NCI-H226 (cell line): ENCODE measurements around the gene TIMP2.
"Not testable (repeated sequence)": the region's sequence is repeated elsewhere in the genome, so short reads cannot be mapped to it uniquely, and the experiment has no call there.

Source experiments
- DNase-seq: peaks from one replicate; pipeline ENCODE4 v3.0.0-alpha.2; 2015

Gene TIMP2, protein sequence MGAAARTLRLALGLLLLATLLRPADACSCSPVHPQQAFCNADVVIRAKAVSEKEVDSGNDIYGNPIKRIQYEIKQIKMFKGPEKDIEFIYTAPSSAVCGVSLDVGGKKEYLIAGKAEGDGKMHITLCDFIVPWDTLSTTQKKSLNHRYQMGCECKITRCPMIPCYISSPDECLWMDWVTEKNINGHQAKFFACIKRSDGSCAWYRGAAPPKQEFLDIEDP

DNA sequence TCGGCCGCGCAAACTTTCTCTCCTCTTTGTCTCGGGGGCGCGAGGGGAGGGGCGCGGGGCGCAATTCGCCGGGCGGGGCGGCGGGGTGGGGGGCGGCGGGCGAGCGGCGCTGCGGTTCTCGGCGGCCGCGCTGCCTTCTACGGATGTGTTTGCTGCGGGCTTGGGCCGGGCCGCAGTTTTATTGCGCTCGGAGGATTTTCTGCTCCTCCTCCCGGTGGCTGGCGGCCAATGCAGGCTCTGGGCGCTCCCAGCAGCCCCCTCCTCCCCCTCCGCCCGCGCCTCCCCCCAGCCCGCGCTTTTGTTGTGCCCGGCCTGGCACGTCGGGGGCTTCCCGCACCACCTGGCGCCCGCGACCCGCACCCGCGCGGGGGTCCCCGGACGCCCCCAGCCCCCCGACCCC is at the start of gene TIMP2:
Gene TIMP2 (minus strand): TSS at position 154 of the 400 bp plus-strand sequence. CDS start 299 bp downstream, outside the sequence.
- DNase-seq, result peak; percentile 71

DNA sequence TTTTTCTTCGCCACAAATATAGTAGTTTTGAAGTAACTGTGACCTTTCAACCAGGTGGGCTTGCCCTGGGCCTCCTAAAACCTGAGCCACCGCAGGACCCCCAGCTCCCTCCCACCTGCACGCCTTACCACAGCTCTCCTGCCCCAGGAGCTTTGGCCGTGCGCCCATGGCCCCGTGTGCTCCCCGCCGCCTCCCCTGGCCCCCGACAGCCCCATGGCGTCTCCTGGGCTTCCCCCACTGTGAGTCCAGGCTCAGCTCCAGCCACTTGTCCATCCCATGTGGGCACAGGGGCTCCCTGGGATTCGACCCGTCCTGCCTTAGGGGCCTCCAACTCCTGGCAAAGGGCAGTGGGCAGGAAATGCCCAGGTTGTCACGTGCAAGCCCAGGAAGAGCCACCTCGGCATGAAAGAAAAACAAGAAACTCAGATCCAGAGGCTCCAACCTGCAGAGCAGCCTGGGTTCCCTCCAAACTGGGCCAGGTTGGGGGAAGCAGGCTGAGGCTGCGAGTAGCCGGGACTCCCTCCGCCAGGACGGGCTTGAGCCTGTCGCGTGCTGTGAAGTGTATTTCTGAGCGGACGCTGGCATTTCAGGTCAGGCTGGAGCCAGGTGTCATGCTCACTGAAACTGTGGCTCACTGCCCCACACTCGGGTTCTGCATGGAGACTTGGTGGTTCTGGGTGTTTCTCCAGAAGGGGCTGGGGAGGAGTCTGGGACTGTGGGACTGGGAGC is 48.8 kb upstream of the TIMP2 start:
- no peak for DNase-seq

DNA sequence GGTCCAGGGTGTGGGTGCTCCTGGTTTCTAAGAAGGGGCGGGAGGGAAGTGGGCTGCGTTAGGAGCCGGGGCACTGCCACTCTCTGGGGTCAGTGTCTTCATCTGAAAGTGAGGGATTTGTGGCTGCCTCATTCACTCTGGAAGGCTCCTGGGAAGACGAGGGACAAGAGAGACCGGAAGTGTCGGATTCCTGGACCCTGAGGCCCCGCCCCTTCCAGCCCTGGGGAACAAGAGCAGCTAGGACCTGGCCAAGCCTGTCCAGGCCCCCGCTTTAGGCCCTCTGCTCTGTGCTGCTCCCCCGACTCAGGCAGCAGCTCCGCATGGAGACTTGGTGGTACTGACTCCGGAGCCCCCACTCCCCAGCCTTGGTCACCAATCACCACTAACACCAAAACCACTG is 48.0 kb upstream of the TIMP2 start:
- DNase-seq, result no peak

DNA sequence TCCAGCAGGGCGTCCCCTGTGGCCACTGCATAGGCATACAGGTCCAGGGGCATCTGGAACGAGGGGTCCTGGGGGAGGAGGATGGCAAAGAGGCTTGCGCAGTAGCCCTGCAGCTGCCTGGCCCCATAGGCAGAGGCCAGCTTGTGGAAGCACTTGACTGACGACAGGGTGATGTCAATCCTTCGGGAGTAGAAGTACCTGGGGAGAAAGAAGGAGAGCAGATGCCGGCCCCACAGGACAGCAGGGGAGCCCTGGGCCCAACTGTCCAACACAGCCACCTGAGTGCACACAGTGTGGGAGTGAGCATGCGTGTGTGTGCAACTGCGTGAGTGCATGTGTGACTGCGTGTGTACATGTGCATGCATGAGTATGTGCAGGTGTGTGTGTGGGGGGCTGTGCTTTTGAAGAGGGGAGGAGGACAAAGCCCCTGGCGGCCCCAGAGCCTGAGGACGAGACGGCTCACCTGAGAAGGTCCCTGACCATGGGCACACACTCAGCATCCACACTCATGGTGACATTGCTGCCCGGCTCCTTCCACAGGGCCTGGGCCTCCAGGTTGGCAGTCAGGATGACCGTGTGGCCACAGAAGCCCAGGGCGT is 47.4 kb upstream of the TIMP2 start:
- no peak for DNase-seq

DNA sequence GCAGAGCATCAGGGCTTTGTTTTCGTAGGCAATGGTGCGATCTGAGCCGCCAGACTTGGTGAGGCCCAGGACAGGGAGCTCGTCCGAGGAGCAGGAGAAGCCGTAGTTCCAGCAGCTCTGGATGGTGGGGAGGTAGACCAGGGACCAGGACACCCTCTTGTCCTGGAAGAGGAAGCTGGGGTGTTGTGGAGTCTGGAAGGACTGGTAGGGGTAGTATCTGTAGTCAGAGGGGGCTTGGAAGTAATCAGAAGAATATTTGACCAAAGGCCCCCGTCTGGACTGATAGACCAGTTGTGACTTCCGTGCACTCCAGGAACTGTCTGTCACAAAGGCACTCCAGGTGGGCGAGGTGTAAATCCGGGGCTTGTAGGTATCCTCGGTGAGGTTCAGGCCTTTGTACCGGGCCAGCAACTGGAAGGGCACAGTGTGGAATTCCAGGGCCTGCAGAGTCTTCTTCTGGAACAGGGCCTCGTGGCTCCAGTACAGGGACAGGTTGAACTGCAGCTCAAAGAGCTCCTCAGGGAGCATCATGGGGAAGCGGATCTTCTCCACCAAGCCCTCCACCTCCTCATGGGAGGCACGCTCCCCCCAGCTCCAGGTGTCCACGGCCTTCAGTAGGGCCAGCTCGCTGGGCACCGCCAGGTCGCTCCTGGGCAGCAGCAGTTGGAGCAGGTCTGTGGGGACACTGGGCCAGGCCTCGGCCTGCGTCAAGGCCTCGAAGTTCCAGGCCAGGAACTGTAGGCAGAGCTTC is 46.7 kb upstream of the TIMP2 start:
- no peak for DNase-seq

DNA sequence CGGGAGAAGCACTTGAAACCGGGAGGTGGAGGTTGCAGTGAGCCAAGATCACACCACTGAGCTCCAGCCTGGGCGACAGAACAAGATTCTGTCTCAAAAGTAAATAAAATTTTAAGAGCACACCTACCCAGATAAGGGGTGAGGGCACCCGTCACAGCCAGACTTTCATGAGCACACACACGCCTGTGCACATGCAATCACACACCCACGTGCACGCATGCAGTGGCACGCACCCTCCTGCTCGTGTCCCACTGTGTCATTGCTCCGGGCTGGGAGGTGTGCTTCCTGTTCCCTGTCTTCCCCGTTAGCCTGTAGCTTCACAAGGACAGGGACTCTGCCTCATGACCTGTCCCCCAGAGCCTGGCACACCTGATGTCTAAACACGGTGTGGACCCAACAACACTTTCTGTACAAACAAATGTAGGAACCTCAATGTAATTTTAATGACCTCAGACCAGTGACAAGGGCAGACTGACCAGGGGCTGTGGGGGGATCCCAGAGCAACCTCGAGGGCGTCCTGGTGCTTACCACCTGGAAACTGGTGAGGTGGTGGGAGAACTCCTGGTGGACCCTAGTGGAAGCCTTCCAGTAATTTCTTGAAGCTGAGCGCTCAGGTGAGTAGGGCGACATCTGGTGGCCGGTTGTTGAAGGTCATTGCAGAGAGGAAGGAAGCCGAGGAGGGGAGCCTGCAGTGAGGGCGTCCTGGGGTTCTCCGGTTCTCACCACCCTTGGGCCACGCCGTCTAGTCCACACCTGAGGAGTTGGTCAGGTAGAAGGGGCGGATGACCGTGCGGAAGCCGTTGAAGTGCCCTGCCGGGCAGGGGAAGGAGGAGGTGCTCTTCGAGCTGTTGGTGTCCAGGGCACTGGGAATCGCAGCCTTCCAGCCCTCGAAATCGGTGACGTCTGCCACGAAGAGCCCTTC is 45.9 kb upstream of the TIMP2 start:
- DNase-seq, result peak; percentile 49

DNA sequence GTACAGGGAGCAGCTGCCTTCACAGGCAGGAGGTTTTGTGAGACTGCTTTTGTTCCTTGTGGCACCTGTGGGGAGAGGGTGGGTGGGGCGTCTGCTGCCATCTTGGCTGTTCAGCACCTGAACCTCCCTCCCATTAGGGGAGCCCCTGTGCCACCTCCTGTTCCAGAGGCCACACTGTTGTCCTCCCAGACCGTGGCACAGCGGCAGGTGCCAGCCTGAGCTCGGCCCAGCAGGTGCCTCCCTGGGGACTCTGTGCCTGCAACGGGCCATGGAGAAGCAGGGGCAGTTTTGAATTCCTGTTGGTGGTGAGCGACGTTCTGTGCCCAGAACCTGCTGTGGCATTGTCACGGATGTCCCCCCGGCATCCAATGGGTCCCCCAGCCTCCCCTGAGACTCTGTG is 44.7 kb upstream of the TIMP2 start:
- no peak for DNase-seq

DNA sequence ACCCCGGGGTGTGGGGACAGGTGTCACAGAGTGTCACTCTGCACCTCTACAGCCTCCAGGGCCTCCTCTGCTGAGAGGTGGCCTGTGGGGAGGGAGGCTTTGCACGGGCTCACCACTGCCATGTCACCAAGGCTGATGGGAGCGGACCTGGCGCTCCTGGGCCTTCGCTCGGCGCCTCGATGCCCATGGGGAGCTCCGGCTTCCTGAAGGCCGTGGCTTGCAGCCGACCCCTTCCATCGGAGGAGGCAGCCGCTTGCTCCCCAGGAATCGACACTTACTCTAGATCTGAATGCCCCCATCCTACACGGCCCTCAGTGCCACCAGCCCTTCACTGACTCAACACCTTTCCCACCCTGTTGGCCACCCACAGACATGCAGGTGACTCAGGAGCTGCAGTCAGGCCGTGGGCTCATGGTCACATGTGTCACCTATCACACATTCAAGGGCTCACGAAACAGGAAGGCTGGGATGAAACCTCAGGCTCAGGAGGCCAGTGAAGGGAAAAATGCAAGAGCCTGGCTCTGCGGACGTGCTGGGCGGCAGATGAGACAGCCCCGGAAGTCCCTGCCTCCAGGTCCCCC is 42.7 kb upstream of the TIMP2 start:
- no peak for DNase-seq

DNA sequence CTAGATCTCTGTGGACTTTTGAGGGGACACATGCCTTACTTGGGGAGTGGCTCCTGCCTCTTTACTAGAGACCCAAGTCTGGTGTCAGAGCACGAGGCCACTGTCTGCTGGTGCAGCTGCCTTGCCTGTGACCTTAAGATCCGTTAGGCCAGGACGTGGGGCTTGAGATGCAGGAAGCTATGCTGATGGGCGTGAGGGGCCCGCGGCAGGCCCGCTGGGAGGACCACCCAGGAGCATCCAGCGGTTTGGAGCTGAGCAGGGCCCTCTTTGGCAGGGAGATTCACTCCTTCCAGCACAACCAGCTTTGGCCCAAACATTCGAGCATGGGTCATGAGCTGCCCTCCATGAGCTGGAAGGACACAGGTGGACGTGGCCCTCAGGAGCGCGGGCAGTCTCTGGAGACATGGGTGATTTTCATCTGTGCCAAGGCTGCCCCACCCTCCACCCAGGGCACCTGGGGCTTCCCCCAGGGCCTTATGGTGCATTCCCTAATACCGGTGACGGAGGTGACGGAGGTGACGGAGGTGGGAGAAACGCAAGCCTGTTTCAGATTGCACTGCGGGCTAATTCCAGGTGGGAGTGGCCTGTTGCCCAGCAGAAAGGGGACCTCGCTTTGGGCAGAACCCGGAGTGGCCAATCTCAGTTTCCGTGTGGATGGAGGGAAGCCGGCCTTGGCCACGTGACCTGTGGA is 41.9 kb upstream of the TIMP2 start:
- no peak for DNase-seq

DNA sequence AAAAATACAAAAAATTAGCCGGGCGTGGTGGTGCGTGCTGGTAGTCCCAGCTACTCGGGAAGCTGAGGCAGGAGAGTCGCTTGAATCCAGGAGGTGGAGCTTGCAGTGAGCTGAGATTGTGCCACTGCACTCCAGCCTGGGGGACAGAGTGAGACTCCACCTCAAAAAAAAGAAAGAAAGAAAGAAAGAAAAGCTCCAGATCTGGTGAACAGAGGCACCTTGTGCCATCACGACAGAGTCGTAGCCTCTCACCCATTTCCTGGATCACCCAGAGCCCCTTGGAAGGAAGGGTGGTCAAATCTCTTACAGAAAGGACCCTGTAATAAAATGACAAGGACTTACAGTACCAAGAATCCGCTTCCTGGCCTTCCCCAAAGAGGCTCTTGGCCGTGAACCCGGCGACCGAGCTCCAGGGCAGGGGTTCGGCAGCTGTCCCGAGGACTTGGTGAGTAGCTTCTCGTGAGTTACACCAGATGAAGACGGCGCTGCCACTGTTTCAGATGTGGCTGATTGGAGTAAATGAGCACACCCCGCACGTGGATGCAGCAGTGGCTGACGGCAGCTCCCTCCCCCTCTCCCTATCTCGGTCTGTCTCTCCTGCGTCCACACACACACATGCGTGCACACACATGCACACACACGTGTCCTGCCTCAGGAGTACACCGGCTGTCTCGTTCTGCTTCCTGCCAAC is 41.1 kb upstream of the TIMP2 start:
- DNase-seq, result no peak

DNA sequence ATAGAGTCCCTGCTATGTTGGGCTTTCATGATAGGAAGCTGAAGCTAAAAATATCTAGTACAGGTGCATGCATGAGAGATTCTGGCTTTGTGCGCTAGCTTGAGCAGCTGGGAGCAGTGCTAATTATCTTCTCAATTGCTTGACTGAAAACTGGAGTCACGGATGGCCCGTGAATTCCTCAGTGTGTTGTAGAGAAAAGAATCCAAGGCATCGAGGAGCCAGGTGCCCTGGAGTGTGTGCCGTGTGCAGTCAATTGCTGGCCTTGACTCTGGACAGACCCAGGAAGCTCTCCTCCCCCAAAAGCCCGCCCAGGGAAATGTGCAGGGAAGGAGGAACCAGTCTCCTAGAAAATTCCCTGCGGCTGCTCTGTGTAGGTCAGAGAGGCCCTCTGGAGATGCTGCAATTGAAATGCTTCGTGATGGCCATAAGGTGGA is 40.3 kb upstream of the TIMP2 start:
- no peak for DNase-seq

DNA sequence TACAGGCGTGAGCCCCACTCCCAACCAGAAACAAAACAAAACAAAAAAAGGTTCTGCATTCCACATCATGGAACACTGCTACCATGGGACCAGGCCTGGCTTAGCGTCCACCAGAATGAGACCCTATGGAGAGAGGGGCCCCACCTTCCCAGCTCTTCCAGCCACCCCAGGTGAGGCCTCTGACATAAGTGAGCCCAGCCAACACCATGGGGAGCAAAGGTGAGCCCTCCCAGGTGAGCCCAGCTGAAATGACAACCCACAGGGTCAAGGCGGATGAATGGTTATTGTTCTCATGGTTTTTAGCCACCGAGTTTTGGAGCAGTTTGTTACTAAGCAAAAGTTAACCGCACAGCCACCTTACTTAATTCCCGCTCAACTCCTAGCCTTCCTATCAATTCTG is 38.2 kb upstream of the TIMP2 start:
- no peak for DNase-seq

DNA sequence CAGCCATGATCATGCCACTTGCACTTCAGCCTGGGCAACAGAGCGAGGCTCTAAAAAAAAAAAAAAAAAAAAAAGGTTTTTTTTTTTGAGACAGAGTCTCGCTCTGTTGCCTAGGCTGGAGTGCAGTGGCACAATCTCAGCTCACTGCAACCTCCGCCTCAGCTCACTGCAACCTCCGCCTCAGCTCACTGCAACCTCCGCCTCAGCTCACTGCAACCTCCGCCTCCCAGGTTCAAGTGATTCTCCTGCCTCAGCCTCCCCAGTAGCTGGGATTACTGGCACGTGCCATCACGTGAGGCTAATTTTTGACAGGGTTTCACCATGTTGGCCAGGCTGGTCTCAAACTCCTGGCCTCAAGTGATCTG is 37.8 kb upstream of the TIMP2 start:
- not testable (repeated sequence) for DNase-seq

DNA sequence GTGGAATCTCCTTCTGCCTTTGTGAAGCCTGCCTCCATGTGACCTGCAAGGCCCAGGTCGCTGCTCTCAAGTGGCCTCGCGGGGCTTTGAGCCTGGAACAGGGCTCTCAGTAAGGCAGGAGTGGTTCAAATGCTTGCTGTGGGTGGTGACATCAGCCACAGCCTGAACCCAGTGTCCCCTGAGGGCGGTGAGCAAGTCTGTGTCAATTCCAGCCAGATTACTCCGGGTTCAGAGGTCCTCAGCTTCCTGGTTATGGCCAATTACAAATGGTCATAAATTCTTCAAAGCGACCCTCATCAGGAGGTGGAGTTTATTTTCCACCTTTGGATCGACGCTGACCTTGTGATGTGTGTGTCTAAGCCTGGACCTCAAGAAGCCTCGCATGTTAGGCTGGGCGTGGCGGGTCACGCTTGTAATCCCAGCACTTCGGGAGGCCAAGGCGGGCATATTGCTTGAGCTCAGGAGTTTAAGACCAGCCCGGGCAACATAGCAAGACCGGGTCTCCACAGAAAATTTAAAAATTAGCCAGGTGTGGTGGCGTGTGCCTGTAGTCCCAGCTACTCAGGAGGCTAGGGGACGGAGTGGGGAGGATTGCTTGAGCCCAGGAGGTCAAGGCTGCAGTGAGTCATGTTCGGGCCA is 37.3 kb upstream of the TIMP2 start:
- DNase-seq, result no peak

DNA sequence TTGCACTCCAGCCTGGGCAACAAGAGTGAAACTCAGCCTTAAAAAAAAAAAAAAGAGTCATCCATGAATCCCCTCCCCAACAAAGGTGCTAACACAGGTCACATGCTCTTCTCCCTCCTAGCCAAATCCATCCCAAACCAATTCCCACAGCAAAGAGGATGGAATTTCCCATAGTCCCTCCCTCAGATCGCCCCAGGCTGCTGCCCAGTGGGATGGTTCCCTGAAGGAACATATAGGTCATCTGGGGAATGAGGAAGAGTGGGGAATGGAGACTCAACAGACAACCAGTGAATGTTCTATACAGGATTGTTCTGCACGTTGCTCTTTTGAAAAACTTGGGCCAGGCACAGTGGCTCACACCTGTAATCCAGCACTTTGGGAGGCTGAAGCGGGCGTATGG is 36.4 kb upstream of the TIMP2 start:
- DNase-seq, result no peak

DNA sequence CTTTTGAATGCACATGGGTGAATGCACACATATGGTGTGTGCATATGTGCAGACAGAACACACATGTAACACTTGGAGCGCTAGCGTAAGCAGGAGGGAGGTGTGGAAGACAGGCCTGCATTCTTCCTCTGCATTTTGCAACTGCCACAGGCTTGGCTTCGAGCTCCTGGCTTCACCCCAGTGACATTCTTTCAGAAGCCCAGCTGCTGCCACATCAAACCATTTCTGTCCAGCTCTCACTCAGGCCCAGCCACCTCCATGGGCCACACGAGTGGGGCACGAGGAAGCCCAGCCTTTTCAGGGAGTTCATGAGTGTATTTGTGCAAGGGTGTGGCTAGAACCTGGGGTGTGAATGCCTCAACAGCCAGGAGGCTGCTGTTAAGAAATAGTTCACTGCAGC is 35.7 kb upstream of the TIMP2 start:
- DNase-seq, result no peak

DNA sequence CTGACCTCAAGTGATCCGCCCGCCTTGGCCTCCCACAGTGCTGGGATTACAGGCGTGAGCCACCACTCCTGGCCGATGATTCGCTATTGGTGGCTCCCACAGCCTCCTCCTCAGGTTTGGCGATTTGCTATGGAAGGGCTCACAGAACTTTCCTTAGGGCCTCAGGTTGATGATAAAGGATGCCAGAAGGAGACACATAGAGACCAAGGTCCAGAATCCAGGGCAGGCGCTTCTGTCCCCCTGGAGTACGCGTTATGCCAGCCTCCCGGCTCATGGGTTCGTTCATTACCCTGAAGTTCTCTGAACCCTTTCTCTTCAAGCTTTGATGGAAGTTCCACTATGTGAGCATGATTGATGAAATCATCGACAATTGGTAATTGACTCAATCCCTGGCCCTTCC is 34.6 kb upstream of the TIMP2 start:
- DNase-seq, result no peak

DNA sequence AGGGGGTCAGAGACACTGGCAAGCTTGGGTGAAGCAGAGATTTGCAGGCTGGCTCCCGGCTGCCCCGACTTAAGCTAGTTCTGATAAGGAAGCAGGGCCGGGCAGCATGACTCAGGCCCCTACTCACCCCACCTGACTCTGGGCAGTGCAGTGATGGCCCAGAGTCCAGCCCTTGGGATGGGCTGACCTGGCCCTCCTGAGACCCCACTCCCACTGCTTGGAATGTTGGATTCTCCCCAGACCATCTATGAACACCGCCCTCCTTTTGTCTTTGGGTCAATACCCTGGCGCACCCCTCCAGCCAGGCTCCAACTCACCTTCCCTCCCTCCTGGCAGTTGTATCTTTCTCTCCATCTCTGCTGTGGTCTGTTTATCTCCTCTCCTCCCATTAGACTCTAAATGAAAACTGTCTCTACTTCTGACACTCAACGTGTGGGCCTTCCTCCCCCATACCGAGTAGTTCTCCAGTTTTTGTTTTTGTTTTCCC is 33.5 kb upstream of the TIMP2 start:
- peak; percentile 93 for DNase-seq

DNA sequence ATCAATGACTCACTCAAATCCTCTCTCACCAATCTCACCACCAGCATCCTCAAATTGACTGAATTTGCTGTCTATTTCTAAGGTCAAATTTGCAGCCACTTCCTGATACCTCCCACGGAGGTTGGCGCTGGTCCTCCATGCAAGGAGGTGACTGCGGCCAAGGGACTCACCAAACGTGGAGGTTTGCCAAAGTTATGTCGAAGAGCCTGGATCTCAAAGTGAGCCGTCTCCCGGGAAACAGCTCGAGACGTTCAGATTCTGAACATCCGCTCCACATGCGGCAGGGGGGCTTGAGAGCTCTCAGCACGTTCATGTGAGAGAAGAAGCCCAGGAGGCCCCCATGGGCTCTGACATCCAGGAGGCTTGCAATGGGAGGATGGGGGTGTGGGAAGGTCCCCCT is 31.9 kb upstream of the TIMP2 start:
- no peak for DNase-seq

DNA sequence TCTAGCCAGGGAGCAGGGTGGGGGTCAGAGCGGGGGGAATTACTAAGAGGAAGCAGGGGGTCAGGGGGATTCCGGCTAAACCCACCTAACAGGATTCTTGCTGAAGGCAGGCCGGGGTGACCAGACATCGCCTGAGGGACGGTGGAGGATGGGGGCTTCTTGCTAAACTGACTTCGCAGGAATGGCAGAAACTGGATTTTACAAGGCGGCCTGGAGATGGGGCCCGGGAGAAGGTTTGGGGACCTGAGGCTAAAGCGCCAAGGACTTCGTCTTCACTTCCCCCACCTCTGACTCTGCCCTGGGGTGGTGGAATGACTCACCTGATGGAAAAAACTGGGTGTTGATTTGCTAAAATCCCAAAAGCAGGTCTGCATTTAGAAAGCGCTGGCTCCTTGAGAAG is 31.1 kb upstream of the TIMP2 start:
- DNase-seq, result no peak
